Frontal cortex (tissue), 4 donors: ENCODE measurements around the gene AGBL4. TPM values are rescaled to one million over a fixed set of nuclear protein-coding genes. Genes with fewer than 3 reads are reported as not detected.
"Not testable (repeated sequence)": the region's sequence is repeated elsewhere in the genome, so short reads cannot be mapped to it uniquely, and the experiment has no call there.

Experiments
- DNase-seq, 2 donors: peaks; one replicate each; pipeline ENCODE4 v3.0.0; 2012; ENCODE audit warnings: low spot score in 2 of 2
- FAIRE-seq: peaks from 2 replicates; lab custom pipeline; 2012; peaks lifted over from hg19 to GRCh38; lab: Jason Lieb, UNC
- total RNA-seq: library from RNA; depleted of rRNA; stranded (reverse); fragments of >200 nt; gene quantifications from one replicate; pipeline ENCODE4 v1.2.3, GENCODE V29; 2014
- donor health status: control.
- donor health status: control.
- donor health status: control.

The AGBL4 gene
- total RNA-seq, 1 donor from 2014 or later, result 3.3 TPM

- DNase-seq, FAIRE-seq: not testable (repeated sequence)
Observed at GRCh38 chr1:49738118-49738517, 285.6 kb downstream of the AGBL4 start.

GRCh38 chr1:49728377-49728776, 295.4 kb downstream of the AGBL4 start:
- DNase-seq, result no peak
- no peak for FAIRE-seq

- DNase-seq (no peak), FAIRE-seq (no peak)
Observed at GRCh38 chr1:49723662-49724061, 300.1 kb downstream of the AGBL4 start.

GRCh38 chr1:49694251-49694827, 329.4 kb downstream of the AGBL4 start:
- FAIRE-seq, result no peak
- DNase-seq, result no peak

- no peak for FAIRE-seq
- DNase-seq, result no peak
Observed at GRCh38 chr1:49686107-49686506, 337.6 kb downstream of the AGBL4 start.

GRCh38 chr1:49677706-49678105, 346.0 kb downstream of the AGBL4 start:
- DNase-seq (no peak), FAIRE-seq (no peak)

GRCh38 chr1:49651136-49651535, 372.6 kb downstream of the AGBL4 start:
- no peak for FAIRE-seq
- no peak for DNase-seq

GRCh38 chr1:49630156-49630555, 393.6 kb downstream of the AGBL4 start:
- FAIRE-seq, result no peak
- DNase-seq, result no peak

- no peak for FAIRE-seq
Observed at GRCh38 chr1:49627781-49628180, 396.0 kb downstream of the AGBL4 start.

GRCh38 chr1:49626472-49626871, 397.3 kb downstream of the AGBL4 start:
- FAIRE-seq (no peak), DNase-seq (no peak)

More at GRCh38 chr1:49627781-49628180, 396.0 kb downstream of the AGBL4 start:
- no peak for DNase-seq

GRCh38 chr1:49622877-49623276, 400.9 kb downstream of the AGBL4 start:
- DNase-seq, result no peak
- FAIRE-seq, result no peak

GRCh38 chr1:49606082-49606481, 417.7 kb downstream of the AGBL4 start:
- FAIRE-seq (no peak), DNase-seq (no peak)

GRCh38 chr1:49597436-49597835, 426.3 kb downstream of the AGBL4 start:
- FAIRE-seq (no peak), DNase-seq (no peak)

- DNase-seq, result no peak
Observed at GRCh38 chr1:49576327-49576901, 447.3 kb downstream of the AGBL4 start.

GRCh38 chr1:49556676-49557234, 467.0 kb downstream of the AGBL4 start:
- DNase-seq, result no peak
- no peak for FAIRE-seq

More at GRCh38 chr1:49576327-49576901, 447.3 kb downstream of the AGBL4 start:
- FAIRE-seq, result no peak

- FAIRE-seq, result no peak
- DNase-seq, result no peak
Observed at GRCh38 chr1:49552101-49552500, 471.7 kb downstream of the AGBL4 start.

GRCh38 chr1:49544615-49545014, 479.1 kb downstream of the AGBL4 start:
- DNase-seq (no peak), FAIRE-seq (no peak)

- FAIRE-seq, result no peak
- no peak for DNase-seq
Observed at GRCh38 chr1:49541096-49541752, 482.5 kb downstream of the AGBL4 start.

- FAIRE-seq (no peak), DNase-seq (no peak)
Observed at GRCh38 chr1:49527606-49528305, 496.0 kb downstream of the AGBL4 start.

GRCh38 chr1:49526672-49527071, 497.1 kb downstream of the AGBL4 start:
- FAIRE-seq (no peak), DNase-seq (no peak)

GRCh38 chr1:49523764-49524163, 500.0 kb downstream of the AGBL4 start:
- no peak for DNase-seq
- no peak for FAIRE-seq
